ENCODE data around the gene SLC6A1.

Gene SLC6A1

DNA sequence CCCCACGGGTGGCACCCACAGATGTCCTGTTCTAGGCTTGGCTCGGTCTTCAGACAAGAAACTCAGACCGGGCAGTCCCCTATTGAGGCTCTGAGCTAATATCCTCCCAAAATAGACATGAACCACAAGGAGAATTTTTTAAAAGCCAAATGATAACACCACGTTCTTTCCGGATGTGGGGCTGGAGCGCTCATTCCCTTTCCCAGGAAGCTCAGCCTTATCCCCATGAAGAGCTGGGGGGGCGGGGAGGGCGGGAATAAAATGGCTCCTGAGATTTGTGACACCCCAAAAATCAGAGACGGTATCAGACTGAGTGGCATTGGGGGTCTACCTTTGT lies 1.1 kb downstream of the SLC6A1 start:
- DNase-seq (ENCODE audit: low spot score): no peak

DNA sequence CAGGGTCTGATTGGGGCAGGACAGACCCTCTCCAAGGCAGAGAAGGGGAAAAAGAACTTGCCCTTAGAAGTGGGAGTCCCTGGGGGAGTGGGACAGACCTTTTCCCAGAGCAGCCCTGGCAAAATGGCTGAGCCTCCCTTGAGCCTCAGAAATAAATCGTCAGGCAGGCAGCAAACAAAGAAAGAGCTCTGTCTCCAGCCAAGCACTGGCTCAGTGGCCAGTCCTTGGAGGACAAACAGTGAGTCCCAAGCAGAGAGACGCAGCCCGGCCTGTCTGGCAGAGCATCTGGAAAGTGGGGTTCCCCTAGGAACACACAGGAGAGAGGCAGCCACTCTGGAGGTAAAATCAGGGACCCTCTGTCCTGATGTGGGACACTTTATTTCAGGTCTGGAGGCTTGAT lies 1.8 kb downstream of the SLC6A1 start:
- no peak for DNase-seq (ENCODE audit: low spot score)

- no peak for DNase-seq (ENCODE audit: low spot score)
These were observed 3.3 kb downstream of the SLC6A1 start for GRCh38 chr3:10995871-10996270.

- no peak for DNase-seq (ENCODE audit: low spot score)
These were observed 3.9 kb downstream of the SLC6A1 start for GRCh38 chr3:10996345-10997013.

DNA sequence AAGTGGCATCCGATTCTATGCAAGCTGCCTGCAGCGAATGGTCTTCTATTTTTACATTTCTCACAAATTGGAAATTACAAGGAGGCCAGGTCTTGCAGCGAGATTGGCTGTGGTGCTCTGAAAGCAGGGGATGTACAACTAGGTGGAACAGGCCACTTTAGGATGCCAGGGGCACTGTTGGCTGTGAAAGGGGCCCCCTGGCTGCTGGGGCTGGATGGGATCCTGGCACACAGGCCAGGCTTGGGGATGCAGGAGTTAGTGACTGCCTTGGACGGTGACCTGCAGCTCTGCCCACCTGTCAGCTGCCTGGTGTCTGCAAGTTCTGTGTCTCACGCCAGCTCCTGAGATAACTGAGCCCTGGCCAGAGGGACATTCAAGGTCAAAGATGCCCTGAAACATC lies 4.6 kb downstream of the SLC6A1 start:
- no peak for DNase-seq (ENCODE audit: low spot score)

GRCh38 chr3:10998542-10998941 lies 6.0 kb downstream of the SLC6A1 start:
- no peak for DNase-seq (ENCODE audit: low spot score)

GRCh38 chr3:10999221-11000107 lies 6.9 kb downstream of the SLC6A1 start:
- DNase-seq (ENCODE audit: low spot score): no peak

DNA sequence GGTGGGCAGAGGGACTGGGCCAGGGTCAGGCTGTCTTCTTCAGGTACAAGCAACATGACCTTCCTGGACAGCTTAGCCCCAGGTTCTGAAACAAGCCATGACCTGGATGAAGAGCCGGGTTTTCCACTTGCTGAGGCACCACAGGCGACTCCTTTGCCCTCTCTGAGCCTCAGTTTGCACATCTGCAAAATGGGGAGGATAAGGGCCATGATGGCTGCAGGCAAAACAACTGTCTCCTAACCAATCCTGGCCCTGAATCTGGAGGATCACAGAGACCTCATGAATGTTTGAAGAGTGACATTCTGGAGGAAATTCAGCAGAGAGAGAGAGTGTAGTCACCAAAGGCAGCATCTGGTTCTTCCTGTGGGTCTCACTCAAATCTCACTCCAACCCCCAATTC lies 8.0 kb downstream of the SLC6A1 start:
- DNase-seq (ENCODE audit: low spot score): no peak

DNA sequence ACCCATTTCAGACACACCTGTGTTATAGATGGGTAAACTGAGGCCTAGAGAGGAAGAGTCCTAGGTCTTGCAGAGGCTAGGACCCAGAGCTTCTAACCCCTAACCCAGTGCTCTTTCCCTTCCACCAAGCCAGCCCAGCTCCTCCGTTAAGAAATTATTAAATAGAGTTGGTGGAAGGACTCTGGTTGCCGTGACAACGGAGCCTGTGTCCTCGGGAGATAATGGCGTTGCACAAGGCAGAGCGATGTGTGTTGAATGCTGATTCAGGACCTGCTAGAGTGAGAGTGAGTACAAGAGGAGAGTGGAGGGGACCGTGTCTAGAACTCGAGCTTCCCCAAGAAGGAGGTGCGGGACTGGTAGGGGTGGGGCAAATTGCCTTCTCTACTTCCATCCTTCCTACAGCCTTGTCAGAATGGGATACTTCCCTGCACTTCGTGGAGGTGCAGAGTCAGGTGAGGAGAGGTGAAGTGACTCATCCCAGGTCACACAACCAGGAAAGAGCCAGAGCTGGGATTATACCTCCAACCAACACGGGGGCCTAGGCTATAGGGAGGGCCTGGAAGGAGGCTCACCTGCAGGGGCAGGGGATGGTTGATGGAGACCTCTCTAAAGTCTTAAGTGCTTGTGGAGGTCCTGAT lies 8.6 kb downstream of the SLC6A1 start:
- no peak for DNase-seq (ENCODE audit: low spot score)

- DNase-seq (ENCODE audit: low spot score): no peak
These were observed 9.1 kb downstream of the SLC6A1 start for GRCh38 chr3:11001658-11002021.

- no peak for DNase-seq (ENCODE audit: low spot score)
These were observed 9.8 kb downstream of the SLC6A1 start for GRCh38 chr3:11002371-11002807.

DNA sequence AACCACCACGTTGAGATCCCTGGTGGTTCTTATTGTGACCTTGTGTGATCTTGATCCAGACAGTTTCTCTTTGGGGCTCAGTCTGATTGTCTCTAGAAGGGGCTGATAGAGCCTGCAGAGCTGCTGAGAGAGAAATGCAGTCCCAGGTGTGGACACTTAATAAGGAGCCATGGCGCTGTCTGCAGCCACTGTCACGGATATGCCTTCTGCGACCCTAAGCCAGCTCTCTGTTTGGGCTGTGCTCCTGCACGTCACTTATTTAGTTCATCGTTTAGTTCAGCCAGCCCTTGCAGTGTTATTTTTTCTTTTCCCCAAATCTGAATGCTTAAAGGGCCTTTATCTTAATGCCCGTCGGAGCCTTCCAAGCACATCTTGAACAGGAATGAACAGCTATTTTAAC lies 12.0 kb downstream of the SLC6A1 start:
- DNase-seq (ENCODE audit: low spot score): no peak

- no peak for DNase-seq (ENCODE audit: low spot score)
These were observed 13.2 kb downstream of the SLC6A1 start for GRCh38 chr3:11005686-11006256.

DNA sequence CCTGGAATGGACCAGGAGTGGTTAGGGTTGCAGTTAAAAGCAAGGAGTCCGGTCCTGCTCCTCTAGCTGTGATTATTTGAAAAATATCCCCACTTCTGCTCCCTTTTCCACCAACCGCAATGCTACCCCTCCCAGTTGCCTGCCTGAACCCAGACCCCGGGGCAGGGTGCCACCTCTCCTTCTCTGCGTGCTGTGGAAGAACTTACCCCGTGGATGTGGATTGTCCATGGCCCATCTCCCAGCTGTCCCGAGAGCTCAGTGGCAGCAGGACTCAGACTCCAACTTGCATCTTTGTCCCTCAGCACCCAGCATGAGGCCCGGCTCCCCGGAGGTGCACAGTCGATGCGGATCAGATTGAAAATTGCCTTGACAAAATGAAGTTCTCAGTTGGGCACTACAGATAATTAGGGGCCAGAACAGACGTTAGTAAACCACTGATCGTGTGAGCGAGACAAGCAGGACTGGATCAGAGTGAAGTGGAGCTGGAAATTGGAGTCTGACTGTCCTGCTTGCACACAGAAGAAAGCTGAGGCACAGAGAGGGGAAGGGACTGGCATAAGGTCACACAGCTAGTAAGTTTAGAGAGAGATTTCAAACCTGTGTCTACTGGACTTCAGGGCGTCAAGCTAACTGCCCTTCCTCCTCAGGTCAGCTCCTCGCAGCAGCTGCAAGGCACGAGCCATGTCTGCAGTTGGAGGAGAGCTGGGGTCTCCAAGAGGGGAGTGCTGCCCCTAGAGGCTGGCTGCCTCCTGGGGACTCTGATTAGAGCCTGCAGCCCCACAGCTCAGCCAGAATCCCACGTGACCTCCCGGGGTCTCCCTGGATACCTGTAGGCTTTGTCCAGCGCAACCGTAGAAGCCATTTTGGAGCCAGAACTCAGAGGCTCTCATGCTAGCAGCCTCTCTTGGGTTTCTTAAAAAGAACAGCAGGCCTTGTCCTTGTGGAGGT lies 14.7 kb downstream of the SLC6A1 start:
- no peak for DNase-seq (ENCODE audit: low spot score)

DNA sequence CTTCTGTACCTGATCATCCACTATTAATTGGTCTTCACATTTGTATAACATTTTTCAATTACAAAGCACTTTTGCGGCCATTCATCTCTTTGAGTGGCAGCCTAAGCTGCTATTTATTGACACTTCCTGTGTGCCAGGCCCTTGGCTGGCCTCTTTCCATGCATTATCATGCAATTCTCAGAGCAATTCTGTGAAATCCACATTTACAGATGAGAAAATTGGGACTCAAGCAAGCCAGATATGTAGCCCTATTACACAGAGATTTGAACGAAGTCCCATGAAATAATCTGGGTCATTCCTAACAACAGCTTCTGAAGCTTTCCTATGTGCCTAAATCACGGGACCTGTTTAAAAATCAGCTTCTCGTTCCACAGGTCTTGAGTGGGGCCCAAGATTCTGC lies 17.4 kb downstream of the SLC6A1 start:
- DNase-seq (ENCODE audit: low spot score): no peak

DNA sequence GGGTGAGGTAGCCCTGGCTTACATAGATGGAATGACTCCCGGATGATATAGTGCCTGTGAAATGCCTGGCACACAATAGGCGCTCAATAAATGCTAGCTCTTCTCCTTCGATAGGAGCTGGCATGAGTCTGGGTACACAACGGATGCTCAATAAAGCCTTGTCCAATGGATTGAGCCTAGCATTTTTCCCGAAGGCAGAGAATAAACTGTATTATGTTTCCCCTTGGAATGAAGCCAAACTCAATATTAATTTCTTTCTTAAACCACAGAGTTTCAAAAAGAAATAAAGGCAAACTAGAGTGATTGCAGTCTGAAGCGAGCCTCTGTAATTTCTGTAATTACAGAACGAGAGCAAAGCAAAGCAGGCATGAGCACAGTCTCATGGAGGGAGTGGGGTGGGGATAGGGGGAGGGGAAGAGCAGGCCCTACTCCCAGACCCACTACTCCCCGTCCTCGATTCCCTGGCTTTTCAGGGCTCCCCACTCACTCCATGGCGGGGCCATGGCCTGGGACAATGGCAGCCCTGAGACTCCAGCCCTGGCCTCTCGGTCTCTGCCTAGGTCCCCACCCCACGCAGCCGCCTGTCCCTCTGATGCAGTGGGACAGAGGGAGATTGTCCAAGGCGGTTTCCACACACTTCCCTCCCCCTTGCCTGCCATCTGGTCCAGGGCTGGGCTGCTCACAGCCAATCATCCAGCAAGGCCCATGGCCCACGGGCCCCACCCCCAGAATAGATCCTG lies 18.0 kb downstream of the SLC6A1 start:
- no peak for DNase-seq (ENCODE audit: low spot score)

GRCh38 chr3:11014253-11014652 lies 21.7 kb downstream of the SLC6A1 start:
- no peak for DNase-seq (ENCODE audit: low spot score)

DNA sequence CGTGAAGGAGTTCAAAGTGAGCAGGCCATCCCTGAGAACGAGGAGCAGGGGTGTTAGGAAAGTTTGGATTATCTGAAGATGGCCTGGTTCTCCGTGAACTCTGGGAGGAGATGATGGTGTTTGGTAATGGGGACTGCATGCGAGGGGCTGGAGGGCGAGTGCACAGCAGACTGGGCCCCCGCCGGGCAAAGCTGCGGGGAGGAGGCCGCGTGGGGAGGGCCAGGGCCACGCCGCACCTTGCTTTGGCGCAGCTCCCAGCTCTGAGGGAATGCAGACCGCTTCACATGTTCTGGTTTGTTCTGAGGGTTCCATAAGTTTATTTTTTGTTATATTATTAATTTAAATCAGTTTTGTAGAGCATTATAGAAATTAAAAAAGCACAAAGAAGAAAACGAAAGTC lies 22.2 kb downstream of the SLC6A1 start:
- no peak for DNase-seq (ENCODE audit: low spot score)

GRCh38 chr3:11015369-11015768 lies 22.8 kb downstream of the SLC6A1 start:
- DNase-seq (ENCODE audit: low spot score): no peak

DNA sequence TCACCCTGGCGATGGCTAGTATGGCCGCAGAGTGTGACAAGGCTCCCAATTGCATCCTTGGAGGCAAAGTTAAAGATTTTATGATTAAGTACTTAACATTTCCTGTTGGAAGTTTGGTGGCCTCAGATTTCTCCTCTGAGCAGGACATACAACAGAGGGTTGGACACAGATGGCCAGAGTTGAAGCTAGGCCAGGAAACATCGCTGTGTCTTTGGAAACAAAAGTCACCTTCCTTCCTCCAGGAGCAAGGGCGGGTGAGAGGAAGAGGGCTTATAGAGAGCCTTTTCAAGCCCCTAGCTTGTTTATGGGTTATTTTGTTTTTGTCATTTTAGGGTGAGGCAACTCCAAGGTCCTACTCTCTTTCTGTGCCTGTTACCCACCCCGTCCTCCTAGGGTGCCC lies 24.2 kb downstream of the SLC6A1 start:
- no peak for DNase-seq (ENCODE audit: low spot score)
